CD1c-positive myeloid dendritic cell (primary cell): ENCODE results near the gene EIF3B.
"Not testable (repeated sequence)": the region's sequence is repeated elsewhere in the genome, so short reads cannot be mapped to it uniquely, and the experiment has no call there.

Experiments used
- DNase-seq: peaks from one replicate; pipeline ENCODE4 v3.0.0-alpha.2; 2016; ENCODE audit errors: extremely low spot score

The EIF3B gene

GRCh38 chr7:2399848-2400587, 45.4 kb downstream of the EIF3B start:
- DNase-seq: peak; percentile 31

- DNase-seq: no peak
These were observed 48.0 kb downstream of the EIF3B start for GRCh38 chr7:2402687-2403013.

GRCh38 chr7:2403014-2403717, 48.5 kb downstream of the EIF3B start, which contains the start of gene CHST12:
Gene CHST12, plus strand, starts transcription at chr7:2403611. Its CDS starts 29,029 bp downstream, at chr7:2432640.
- DNase-seq: peak; percentile 97

DNA sequence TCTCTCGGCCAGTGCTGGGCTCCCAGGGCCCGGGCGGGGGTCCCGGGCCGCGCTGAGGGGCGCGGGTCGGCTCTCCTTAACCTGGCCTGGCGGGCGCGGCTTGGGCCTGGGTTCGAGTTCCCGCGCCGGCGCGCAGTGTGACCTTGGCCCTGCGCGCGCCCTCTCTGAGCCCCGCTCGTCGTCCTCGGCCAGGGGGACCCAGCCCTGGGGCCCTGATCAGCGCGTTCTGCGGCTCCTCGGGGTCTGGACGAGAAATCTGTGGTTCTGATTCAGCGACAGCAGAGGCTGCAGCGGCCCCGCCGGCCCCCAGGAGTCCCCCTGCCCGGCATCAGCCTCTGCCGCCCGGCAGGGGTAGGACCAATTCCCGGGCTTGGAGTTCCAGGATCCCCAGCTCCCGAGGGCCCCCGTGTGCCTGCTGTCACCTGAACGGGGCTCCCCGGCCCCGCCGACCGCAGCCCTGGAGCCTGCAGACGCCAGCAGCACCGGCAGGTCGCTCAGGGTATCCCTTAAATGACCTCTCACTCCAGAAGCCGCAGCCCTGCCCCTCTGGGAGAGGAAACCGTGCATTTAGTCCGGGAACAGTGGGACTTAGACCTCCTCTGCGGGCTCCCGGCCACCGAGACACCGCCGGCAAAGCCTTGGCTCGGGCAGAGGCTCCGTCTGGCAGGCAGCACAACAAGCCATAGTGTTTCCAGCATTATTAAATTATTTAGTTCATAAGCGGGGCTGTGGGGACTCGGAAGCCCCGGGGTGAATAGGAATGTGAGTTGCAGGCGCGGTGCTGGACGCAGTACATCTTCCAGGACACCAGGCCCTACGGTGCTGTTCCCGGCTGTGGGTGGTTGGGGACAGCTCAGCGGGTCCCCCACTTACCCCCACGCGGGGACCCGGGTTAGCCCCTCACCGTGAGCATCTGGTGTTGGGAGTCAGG, 49.4 kb downstream of the EIF3B start:
- peak; percentile 24 for DNase-seq

DNA sequence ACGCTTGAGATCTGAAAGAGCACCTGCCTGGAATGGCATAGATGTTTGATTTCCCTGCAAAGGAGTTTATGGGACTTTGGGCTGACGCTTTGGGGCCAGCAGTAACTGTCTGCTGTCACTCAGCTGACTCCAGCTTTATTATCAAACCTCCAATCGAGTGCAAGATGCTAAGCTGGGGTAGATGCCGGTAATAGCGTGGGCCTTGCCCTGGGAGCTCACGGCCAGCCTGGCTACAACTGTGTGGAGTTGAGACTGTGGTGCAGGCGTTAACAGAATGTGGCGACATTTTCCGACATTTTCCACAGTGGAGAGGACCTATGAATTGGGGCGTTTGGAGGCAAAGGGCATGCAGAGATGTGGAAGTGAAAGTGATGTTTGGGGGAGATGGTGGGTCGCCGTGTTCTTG, 50.1 kb downstream of the EIF3B start:
- DNase-seq: peak; percentile 40

- no peak for DNase-seq
These were observed 50.6 kb downstream of the EIF3B start for GRCh38 chr7:2405201-2405600.

DNA sequence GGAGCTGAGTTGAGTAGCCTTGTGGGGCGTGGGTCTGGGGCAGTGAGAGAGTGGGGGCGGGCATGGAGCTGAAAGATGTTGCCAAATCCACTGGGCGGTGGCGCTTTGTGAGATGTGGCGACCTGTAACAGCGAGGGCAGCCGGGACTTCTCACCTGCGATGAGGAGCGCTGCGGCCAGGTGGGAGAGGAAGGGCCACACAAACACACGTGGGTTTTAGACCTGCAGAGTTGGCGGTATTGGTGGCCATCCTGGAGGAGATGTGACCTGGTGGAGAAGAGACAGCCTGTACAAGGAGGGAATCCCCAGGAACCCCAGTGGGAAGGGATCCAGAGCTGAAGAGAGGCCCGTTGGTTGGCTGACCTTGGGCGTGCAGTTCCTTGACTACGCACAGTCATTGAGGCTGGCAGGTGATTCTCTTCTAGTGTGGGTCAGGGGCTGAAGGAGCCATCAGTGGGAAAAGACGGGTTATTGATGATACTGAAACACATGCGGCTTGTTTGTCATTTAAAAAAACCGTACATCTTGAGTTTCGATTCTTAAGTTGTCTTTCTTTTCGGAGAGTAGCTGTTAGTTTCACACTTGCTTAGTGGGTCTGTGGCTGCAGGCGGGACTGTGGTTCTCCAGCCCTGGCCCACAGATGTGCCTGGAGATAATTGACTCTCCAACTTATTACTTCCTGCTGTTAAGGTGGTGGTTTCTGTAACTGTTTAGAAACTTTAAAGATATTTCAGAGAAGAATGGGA, 51.1 kb downstream of the EIF3B start:
- DNase-seq: peak; percentile 41

- DNase-seq: no peak
These were observed 55.3 kb downstream of the EIF3B start for GRCh38 chr7:2409745-2410414.

DNA sequence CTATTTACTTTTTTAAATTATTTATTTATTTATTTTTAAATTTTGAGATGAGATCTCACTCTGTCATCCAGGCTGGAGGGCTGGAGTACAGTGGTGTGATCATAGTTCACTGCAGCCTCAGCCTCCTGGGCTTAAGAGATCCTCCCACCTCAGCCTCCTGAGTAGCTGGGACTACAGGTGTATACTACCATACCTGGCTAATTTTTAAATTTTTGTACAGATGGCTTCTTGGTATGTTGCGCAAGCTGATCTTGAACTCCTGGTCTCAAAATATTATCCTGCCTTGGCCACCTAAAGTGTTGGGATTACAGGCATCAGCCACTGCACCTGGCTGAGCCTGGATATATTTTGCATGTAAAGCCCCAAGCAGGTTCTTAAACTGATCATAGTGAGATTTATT, 56.4 kb downstream of the EIF3B start:
- no peak for DNase-seq

DNA sequence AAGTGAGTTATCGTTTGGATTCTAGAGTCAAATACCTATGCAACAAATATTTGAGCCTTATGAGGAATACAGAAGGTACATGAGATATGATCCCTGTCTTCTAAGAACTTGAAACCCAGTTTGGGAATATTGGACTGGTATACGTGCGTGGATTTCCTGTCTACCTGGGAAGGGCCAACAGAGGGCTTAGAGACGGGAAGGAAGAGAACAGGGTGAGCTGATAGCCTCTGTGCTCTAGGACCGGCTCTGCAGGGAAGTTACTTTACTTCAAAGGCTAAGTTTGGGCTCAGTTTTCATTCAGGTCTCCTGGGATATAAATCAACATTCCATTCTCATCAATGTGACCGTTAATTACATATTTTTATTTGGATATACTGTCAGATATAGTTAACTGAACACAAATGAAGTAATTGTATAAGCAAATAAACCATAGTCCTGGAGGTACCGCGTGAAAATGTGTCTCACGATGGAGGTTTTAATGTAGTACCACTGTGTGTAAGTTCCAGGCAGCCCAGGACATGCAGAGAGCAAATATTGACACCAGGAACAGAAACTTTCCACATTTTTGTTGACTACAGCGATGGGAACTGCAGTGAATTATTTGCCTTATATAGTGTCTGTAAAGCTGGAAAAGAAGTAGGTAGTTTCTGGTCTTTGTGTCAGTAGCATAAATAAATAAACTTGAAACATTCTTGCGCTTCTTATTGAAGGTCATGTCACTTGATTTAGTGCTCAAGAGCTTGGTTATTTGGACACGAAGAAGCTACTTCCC, 57.4 kb downstream of the EIF3B start:
- DNase-seq: no peak

DNA sequence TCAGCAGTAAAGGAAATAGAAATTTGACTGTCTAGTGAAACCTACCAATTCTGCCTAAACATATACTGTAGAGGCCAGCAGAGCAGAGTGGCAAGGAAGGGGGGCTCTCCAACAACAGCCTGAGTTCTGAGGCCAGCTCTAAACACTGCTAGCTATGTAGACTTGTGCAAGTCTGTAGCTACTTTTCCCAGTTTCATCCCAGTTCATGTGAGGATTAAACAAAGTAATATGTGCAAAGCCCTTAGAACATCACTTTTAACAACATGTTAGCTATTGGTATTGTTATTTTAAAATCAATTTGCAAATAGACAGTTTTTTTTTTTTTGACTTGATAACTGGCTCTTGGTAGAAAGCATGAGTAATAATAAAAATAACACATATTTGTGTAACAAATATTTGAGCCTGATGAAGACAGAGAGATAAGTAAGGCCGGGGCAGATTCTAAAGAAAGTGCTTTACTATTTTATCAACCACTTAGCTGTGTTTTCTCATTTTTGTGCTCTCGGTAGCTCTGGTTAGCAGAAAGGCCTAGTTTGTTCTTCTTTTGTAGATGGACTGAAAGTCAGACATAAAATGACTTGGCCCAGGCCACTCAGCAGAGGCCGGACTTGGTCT, 58.1 kb downstream of the EIF3B start:
- DNase-seq: no peak

DNA sequence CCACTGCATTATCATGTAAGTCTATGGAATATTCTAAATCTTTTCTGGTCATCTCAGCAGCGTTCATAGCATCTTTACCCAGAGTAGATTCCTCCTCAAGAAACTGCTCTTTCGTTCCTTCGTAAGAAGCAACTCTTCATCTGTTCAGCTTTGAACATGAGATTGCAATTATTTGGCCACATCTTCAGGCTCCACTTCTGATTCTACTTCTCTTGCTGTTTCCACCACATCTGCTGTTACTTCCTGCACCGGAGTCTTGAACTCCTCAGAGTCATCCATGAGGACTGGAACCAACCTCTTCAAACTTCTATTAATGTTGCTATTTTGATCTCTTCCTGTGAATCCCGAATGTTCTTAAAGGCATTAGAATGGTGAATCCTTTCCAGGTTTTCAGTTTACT, 61.4 kb downstream of the EIF3B start:
- DNase-seq: no peak

DNA sequence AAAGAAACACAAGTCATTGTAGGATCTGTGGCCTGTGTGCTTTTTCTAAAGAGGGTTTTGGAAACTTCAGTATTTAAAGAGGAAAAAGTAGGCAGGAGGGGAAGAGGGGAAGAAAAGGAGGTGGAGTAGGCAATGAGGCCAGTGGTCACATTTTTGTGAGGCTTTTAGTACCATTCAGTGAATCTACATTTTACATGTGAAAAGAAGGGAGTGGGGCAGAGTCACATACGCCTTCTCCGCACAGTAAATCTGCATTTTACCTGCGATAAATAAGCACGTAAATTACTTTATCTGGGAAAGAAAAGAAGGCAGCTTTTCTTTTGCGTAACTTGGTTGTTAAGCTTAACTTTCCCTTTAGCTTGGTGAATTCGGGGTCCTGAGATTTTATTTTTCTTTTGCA, 62.0 kb downstream of the EIF3B start:
- no peak for DNase-seq

DNA sequence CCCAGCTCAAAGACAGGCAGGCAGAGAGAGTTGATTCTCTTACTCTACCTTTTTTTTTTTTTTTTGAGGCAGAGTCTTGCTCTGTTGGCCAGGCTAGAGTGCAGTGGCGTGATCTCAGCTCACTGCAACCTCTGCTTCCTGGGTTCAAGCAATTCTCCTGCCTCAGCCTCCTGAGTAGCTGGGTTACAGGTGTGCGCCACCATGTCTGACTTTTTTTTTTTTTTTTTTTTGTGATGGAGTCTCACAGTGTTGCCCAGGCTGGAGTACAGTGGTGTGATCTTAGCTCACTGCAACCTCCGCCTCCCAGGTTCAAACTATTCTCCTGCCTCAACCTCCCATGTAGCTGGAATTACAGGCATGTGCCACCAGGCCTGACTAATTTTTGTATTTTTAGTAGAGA, 62.6 kb downstream of the EIF3B start:
- DNase-seq: not testable (repeated sequence)

DNA sequence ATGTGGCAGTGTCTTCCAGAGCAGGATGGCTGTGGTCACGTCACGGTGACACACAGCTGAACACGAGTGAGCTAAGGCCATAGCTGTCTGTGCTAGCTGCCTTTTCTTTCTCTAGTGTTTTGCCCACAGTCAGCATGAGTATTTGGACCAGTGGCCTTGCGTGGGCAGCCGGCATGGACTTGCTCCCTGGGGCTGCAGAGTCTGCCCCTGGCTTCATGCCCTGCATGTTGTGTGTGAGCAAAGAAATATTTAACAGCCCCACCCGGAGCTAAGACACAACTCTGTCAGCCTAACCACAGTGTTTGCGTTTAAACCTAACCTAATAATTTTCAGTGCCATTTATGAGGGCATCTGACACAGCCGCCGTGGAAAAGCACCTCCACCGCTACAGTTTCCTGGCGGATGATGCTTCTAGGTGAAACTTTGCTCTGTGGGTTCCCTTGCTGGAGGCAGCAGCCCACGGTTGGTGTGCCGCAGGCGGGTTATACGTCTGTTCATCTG, 63.4 kb downstream of the EIF3B start:
- DNase-seq: peak; percentile 7

- no peak for DNase-seq
These were observed 65.7 kb downstream of the EIF3B start for GRCh38 chr7:2420216-2420933.

DNA sequence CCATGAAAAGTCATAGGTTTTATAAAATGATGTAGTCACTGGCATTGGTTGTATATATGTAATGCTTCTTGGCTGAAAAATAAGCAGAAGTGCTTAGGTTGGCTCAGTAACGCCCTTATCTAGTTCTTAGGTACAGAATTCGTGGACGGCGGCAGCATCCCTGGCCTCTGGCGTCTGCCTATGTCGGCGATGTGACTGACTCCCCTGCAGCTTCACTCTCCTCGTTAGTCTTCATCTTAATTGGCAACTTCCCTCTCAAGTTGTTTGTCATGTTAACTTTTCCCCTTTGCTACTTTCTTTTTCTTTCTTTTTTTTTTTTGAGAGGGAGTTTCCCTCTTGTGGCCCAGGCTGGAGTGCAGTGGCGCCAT, 67.3 kb downstream of the EIF3B start:
- DNase-seq: no peak

- DNase-seq: no peak
These were observed 71.1 kb downstream of the EIF3B start for GRCh38 chr7:2425749-2426148.
